Gastroesophageal sphincter (tissue), 3 donors: ENCODE measurements around the gene GPSM3.

Experiments used
- EP300 ChIP-seq: sonication (generic); formaldehyde crosslinking; IDR thresholded peaks from one replicate; pipeline ENCODE4 v1.6.1; 2017; ENCODE audit warnings: antibody characterized with exemption, mild to moderate bottlenecking
- POLR2A ChIP-seq, 2 donors: fragments of 450-650 bp; IDR thresholded peaks; one replicate each; pipeline ENCODE4 v1.6.1; 2017; ENCODE audit warnings: antibody characterized with exemption in 2 of 2, mild to moderate bottlenecking in 2 of 2, moderate library complexity in 1 of 2
- TF ChIP-seq, protein P1 (sequence below), 4 experiments: fragments of 200-600 bp in 2 of 4; fragments of 450-650 bp in 2 of 4; sonication (generic) in 1 of 4; IDR thresholded peaks; one replicate each; pipeline ENCODE4 v1.5.1; 2017 to 2019; ENCODE audit warnings: antibody characterized with exemption in 4 of 4, mild to moderate bottlenecking in 2 of 4, moderate library complexity in 2 of 4

DNA sequence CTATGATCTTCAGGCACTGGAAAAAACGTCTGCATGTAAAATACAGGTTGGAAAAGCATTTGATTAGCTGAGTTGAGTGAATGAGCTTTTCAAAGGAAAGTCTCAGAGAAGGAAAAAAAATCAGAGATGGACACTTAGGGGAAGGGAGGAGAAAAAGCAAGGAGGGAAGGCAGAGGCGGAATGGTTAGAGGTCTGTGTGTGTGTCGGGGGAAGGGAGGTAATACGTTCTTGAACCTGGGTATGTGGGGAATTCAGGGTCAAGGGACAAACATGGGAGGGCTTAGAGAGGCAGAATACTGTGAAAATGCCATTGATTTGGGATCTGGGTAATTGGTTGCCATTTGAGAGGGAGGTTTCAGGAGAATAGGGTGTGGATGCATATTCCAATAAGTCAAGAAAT is 45.8 kb downstream of the GPSM3 start:
- TF ChIP-seq, protein P1, sequence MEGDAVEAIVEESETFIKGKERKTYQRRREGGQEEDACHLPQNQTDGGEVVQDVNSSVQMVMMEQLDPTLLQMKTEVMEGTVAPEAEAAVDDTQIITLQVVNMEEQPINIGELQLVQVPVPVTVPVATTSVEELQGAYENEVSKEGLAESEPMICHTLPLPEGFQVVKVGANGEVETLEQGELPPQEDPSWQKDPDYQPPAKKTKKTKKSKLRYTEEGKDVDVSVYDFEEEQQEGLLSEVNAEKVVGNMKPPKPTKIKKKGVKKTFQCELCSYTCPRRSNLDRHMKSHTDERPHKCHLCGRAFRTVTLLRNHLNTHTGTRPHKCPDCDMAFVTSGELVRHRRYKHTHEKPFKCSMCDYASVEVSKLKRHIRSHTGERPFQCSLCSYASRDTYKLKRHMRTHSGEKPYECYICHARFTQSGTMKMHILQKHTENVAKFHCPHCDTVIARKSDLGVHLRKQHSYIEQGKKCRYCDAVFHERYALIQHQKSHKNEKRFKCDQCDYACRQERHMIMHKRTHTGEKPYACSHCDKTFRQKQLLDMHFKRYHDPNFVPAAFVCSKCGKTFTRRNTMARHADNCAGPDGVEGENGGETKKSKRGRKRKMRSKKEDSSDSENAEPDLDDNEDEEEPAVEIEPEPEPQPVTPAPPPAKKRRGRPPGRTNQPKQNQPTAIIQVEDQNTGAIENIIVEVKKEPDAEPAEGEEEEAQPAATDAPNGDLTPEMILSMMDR (IDR thresholded peaks at IDR 0.05), result no peak
- TF ChIP-seq POLR2A (IDR thresholded peaks at IDR 0.05) (no peak), EP300 (no peak)
